Hepatocyte (in vitro differentiated cells): Measurements from ENCODE around the gene MATN4. TPM values are rescaled to one million over a fixed set of nuclear protein-coding genes. Genes with fewer than 3 reads are reported as not detected.

ENCODE experiments used
- DNase-seq: peaks from one replicate; pipeline ENCODE4 v3.0.0-alpha.2; 2016; ENCODE audit warnings: low spot score
- H2AFZ ChIP-seq: fragments of 200-600 bp; sonication (generic); 2 replicates; pipeline ENCODE4 v1.6.0; 2016; ENCODE audit warnings: antibody characterized with exemption, mild to moderate bottlenecking
- H3K27ac ChIP-seq: fragments of 200-600 bp; sonication (generic); 2 replicates; pipeline ENCODE4 v1.5.1; 2016; ENCODE audit warnings: mild to moderate bottlenecking
- H3K27me3 ChIP-seq: fragments of 200-600 bp; sonication (generic); 2 replicates; pipeline ENCODE4 v1.6.1; 2016
- H3K36me3 ChIP-seq: fragments of 200-600 bp; sonication (generic); replicated peaks from 2 replicates; pipeline ENCODE4 v1.5.1; 2016; ENCODE audit warnings: low read depth; ENCODE audit not compliant: insufficient read depth
- H3K4me1 ChIP-seq: fragments of 200-600 bp; sonication (generic); 2 replicates; pipeline ENCODE4 v1.5.1; 2016; ENCODE audit warnings: mild to moderate bottlenecking, moderate library complexity; ENCODE audit not compliant: insufficient read depth
- H3K4me2 ChIP-seq: fragments of 200-600 bp; sonication (generic); 2 replicates; pipeline ENCODE4 v1.6.0; 2016
- H3K4me3 ChIP-seq: fragments of 200-600 bp; sonication (generic); 2 replicates; pipeline ENCODE4 v1.5.1; 2016; ENCODE audit warnings: mild to moderate bottlenecking
- H3K79me2 ChIP-seq: fragments of 200-600 bp; sonication (generic); 2 replicates; pipeline ENCODE4 v1.6.0; 2017; ENCODE audit warnings: mild to moderate bottlenecking
- H3K9me2 ChIP-seq: fragments of 200-600 bp; sonication (generic); replicated peaks from 2 replicates; pipeline ENCODE4 v1.6.0; 2017; ENCODE audit warnings: mild to moderate bottlenecking; ENCODE audit not compliant: insufficient read depth
- H3K9me3 ChIP-seq: fragments of 200-600 bp; sonication (generic); 2 replicates; pipeline ENCODE4 v1.5.1; 2016; ENCODE audit warnings: low read depth, mild to moderate bottlenecking
- H4K20me1 ChIP-seq: fragments of 200-600 bp; sonication (generic); 2 replicates; pipeline ENCODE4 v1.6.0; 2016; ENCODE audit warnings: mild to moderate bottlenecking; ENCODE audit not compliant: insufficient read depth, poor library complexity, severe bottlenecking
- CTCF ChIP-seq: fragments of 200-600 bp; sonication (generic); IDR thresholded peaks from 2 replicates; pipeline ENCODE4 v1.5.1; 2016; ENCODE audit warnings: antibody characterized with exemption, mild to moderate bottlenecking; ENCODE audit not compliant: poor library complexity
- EZH2 ChIP-seq: fragments of 200-600 bp; sonication (generic); IDR thresholded peaks from 2 replicates; pipeline ENCODE4 v1.6.1; 2016; ENCODE audit warnings: antibody characterized with exemption, mild to moderate bottlenecking, borderline replicate concordance
- EZH2phosphoT487 ChIP-seq: fragments of 200-600 bp; sonication (generic); IDR thresholded peaks from one replicate; pipeline ENCODE4 v1.6.1; 2018; ENCODE audit warnings: antibody characterized with exemption, mild to moderate bottlenecking, low read depth, moderate library complexity; ENCODE audit not compliant: unreplicated experiment, severe bottlenecking
- WGBS: methylation state at CpG from one replicate; pipeline ENCODE4 v1.1.6; 2016; ENCODE audit warnings: low lambda C conversion rate; ENCODE audit errors: missing lambda C conversion rate; 5-methylcytosine and 5-hydroxymethylcytosine counted together
- polyA plus RNA-seq: library from polyadenylated mRNA; unstranded; fragments of >200 nt; fragmentation: Nextera tagmentation; extraction: Ambion mirVana; gene quantifications from 2 replicates; pipeline ENCODE4 v1.2.1, GENCODE V29; 2016
- total RNA-seq: library from RNA; depleted of rRNA; stranded (reverse); fragments of >200 nt; gene quantifications from 2 replicates; pipeline ENCODE4 v1.2.3, GENCODE V29; 2014

Gene MATN4
- total and polyA plus RNA-seq, 2 experiments from 2014 or later: 0.57 TPM; not detected in 1

DNA sequence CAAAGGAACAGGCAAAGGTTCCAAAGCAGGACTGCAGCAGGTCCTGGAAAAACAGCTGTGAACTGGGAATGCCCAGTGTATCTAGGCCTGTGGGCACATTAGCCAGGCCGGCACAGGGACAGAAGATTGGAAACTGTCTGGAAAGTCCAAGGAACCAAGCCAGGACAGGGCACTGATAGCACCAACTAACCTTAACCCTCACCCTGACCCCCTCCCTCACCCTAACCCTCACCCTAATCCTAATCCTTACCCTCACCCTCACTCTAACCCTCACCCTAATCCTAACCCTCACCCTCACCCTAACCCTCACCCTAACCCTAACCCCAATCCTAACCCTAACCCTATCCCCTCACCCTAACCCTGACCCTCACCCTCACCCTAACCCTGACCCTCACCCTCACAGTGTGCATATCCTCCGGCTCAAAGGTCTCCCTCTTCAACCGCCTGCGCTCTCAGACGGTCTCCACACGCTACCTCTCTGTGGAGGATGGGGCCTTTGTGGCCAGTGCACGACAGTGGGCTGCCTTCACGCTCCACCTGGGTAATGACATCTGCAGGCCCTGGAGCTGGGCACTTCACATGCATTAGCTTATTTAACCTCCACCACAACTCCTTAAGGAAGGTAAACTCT lies 5.1 kb upstream of the MATN4 start:
- Histone ChIP-seq H4K20me1 (no peaks in the 10 kb centered on the region), H3K79me2 (no peaks in the 10 kb centered on the region), H3K27ac (no peak overlapping the region), H3K4me1 (no peaks in the 10 kb centered on the region), H3K36me3 (no peaks in the 10 kb centered on the region), H3K4me3 (no peak overlapping the region), H2AFZ (no peak overlapping the region), H3K9me2 (no peaks in the 10 kb centered on the region), H3K4me2 (no peak overlapping the region), H3K27me3 (no peaks in the 10 kb centered on the region), H3K9me3 (no peaks in the 10 kb centered on the region)
- no peak for DNase-seq
- WGBS: 96% methylated on average over 8 of the region's 8 CpGs
- TF ChIP-seq EZH2phosphoT487: no peak
- TF ChIP-seq EZH2: no peak
- no peak for TF ChIP-seq CTCF

DNA sequence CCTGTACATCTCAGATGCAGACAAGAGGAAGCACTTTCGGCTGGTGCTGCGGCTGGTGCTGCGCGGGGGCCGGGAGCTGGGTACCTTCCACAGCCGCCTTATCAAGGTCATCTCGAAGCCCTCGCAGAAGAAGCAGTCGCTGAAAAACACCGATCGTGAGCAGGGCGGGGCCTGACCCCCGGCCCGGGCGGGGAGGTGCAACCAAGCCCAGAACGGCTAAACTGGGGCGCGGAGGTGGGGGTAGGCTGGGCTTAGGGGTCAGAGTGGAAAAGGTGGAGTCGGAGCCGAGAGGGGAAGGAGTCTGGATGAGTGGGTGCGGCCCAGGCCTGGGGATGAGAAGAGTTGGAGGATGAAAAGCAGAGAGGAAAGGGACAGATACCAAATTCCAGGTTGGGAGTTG lies 4.1 kb upstream of the MATN4 start:
- H3K79me2 ChIP-seq: no peaks in the 10 kb centered on the region
- no peaks in the 10 kb centered on the region for H3K4me1 ChIP-seq
- no peaks in the 10 kb centered on the region for H3K36me3 ChIP-seq
- no peak overlapping the region for H3K4me3 ChIP-seq
- 84% methylated on average over 21 of the region's 21 CpGs for WGBS
- H3K9me3 ChIP-seq: no peaks in the 10 kb centered on the region
- DNase-seq: no peak
- H3K27me3 ChIP-seq: no peaks in the 10 kb centered on the region
- no peak overlapping the region for H3K27ac ChIP-seq
- TF ChIP-seq CTCF: no peak
- H3K4me2 ChIP-seq: no peak overlapping the region
- H4K20me1 ChIP-seq: no peaks in the 10 kb centered on the region
- H2AFZ ChIP-seq: no peak overlapping the region
- no peaks in the 10 kb centered on the region for H3K9me2 ChIP-seq

- no peaks in the 10 kb centered on the region for H3K4me1 ChIP-seq
- DNase-seq: peak; percentile 80
- no peak overlapping the region for H2AFZ ChIP-seq
- no peaks in the 10 kb centered on the region for H3K27me3 ChIP-seq
- 22% methylated on average over 37 of the region's 45 CpGs for WGBS
- no peaks in the 10 kb centered on the region for H3K79me2 ChIP-seq
- H3K4me2 ChIP-seq: peak overlapping the region; percentile 54
- no peak overlapping the region for H3K4me3 ChIP-seq
- no peaks in the 10 kb centered on the region for H3K36me3 ChIP-seq
- H3K27ac ChIP-seq: no peak overlapping the region
- no peaks in the 10 kb centered on the region for H3K9me2 ChIP-seq
- H3K9me3 ChIP-seq: no peaks in the 10 kb centered on the region
- no peaks in the 10 kb centered on the region for H4K20me1 ChIP-seq
- TF ChIP-seq EZH2phosphoT487 (no peak), EZH2 (no peak), CTCF (peak; percentile 78)
Measured at GRCh38 chr20:45311589-45312211, 3.6 kb upstream of the MATN4 start.
